ENCODE results near the gene CFDP1.

The CFDP1 gene

DNA sequence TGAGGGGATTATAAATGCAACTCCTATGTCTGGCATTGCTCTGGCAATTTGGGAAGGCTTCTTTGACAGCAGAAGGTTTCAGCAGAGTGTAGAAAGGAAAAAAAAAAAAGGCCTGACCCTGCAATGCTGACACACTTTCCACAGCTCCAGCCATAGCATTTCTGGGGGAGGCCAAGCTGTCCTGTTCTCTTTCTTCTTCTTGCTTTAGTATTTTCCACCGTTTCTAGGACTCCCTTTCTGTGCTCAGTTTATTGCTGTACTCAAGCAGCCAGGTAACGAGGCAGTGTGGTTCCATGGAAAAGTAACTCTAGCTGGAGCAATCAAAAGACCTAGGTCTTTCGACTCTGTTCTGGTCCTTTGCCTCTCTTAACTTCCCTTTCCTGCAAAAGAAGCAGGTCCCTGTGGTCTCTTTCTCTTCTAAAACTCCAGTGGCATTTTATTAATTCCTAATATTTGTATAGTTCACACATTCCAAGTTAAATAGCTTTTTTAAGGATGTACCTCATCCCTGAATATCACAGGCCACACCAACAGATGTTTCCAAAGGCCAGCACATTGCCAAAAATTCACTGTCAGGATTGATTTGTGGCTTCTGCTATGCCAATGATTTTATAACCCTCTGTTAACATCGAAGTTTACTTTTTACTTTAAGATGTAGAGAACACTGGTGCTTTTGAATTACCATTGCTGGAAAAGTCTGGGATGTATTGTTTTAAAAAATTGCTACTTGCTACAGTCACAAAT lies 91.6 kb downstream of the CFDP1 start:
- no peak overlapping the region for H3K4me3 ChIP-seq (ENCODE audit: low read depth, low read length)
- TF ChIP-seq, protein P1, sequence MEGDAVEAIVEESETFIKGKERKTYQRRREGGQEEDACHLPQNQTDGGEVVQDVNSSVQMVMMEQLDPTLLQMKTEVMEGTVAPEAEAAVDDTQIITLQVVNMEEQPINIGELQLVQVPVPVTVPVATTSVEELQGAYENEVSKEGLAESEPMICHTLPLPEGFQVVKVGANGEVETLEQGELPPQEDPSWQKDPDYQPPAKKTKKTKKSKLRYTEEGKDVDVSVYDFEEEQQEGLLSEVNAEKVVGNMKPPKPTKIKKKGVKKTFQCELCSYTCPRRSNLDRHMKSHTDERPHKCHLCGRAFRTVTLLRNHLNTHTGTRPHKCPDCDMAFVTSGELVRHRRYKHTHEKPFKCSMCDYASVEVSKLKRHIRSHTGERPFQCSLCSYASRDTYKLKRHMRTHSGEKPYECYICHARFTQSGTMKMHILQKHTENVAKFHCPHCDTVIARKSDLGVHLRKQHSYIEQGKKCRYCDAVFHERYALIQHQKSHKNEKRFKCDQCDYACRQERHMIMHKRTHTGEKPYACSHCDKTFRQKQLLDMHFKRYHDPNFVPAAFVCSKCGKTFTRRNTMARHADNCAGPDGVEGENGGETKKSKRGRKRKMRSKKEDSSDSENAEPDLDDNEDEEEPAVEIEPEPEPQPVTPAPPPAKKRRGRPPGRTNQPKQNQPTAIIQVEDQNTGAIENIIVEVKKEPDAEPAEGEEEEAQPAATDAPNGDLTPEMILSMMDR (IDR thresholded peaks at IDR 0.05; ENCODE audit: low read depth, low read length) = no peak
- in situ Hi-C loops (cut with HindIII; ENCODE audit: low sequenced_read_pairs) = no loop called here
- DNase-seq (ENCODE audit: low read depth, low spot score) = no peak

DNA sequence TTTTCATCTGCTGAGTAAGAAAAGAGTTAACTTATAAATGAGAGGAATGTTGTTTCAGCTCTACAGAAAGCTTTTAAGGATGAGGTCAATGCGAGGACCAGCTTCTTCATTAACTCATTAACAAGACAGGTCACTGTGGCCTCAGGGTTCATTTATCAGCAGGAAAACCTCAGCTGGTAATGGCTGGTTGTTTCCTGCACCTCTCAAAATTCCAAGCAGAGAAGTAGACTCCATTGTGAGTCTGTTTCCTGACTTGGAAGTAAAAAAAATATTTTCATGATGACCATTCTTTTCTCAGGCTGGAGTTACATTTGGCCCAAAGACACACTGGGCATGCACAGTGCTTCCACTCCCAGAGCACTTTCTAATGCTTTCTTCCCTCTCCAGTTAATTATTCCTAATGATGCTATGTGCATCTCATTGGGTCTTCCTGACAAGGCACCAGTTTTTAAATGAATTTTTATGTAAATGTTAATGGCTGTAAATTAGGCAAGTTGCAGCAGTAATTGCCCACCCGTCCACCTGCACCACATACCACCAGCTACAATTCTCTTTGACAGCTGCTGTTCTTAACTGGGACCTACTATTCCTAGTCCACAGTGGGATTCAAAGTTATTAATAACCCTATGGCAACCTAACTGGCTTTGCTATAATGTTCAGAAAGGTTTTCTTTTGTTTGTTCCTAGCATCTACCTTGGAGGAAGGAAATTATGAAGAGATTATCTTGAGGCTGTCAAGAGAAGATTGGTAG lies 92.4 kb downstream of the CFDP1 start:
- H3K4me3 ChIP-seq (ENCODE audit: low read depth, low read length) = no peak overlapping the region
- TF ChIP-seq, protein P1 (IDR thresholded peaks at IDR 0.05; ENCODE audit: low read depth, low read length) = no peak
- in situ Hi-C loops (cut with HindIII; ENCODE audit: low sequenced_read_pairs) = no loop called here
- peak; percentile 63 for DNase-seq (ENCODE audit: low read depth, low spot score)

DNA sequence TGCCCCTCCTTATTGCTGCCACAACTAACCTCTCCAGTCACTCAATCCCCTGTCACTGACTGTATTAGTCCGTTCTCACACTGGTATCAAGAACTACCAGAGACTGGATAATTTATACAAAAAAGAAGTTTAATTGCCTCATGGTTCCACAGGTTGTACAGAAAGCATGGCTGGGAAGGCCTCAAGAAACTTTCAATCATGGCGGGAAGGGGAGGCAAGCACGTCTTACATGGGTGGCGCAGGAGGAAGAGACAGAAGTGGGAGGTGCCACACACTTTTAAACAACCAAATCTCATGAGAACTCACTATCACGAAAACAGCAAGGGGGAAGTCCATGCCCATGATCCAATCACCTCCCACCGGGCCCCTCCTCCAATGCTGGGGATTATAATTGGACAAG lies 95.9 kb downstream of the CFDP1 start:
- TF ChIP-seq, protein P1 (IDR thresholded peaks at IDR 0.05; ENCODE audit: low read depth, low read length) = no peak
- no peak overlapping the region for H3K4me3 ChIP-seq (ENCODE audit: low read depth, low read length)
- in situ Hi-C loops (cut with HindIII; ENCODE audit: low sequenced_read_pairs) = no loop called here
- no peak for DNase-seq (ENCODE audit: low read depth, low spot score)

DNA sequence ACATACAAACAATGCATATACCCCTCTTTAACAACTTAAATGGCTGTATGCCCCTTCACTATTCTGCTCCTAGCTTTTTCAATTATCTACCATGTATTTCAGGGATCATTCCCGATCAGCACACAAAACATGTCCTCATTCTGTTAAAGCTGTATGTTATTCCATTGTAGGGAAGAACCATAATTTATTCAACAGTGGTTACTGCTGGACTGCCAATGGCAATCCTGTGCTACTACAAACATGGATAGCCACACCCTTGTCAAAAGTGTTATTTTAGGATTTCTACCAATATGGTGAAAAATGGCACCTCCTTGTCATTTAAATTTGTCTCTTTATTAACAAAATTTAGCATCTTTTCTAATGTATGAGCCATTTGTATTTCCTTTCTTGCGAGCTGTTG lies 96.8 kb downstream of the CFDP1 start:
- TF ChIP-seq, protein P1 (IDR thresholded peaks at IDR 0.05; ENCODE audit: low read depth, low read length) = no peak
- in situ Hi-C loops (cut with HindIII; ENCODE audit: low sequenced_read_pairs) = no loop called here
- DNase-seq (ENCODE audit: low read depth, low spot score) = no peak
- no peak overlapping the region for H3K4me3 ChIP-seq (ENCODE audit: low read depth, low read length)

DNA sequence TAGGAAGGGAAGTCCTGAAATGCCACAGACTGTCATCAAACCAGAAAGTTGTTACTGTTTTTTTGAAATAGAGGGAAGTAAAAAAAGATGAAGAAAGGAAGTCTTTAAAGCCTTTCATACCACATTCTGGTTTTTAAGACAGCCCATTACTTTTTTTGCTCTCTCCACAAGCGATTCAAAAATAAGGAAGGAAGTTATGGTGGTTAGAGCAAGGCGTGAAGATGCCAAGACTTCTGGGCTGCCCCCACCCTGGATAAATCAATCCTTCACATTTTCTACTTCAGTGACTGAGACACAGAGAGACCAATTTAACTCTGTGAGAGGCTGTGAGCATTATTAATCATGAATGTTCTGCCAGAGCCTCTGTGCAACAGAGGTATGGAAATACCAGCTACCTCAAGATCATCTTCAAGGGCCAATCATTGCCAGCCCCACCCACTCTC lies 99.6 kb downstream of the CFDP1 start:
- TF ChIP-seq, protein P1 (IDR thresholded peaks at IDR 0.05; ENCODE audit: low read depth, low read length) = no peak
- in situ Hi-C loops (cut with HindIII; ENCODE audit: low sequenced_read_pairs) = no loop called here
- no peak overlapping the region for H3K4me3 ChIP-seq (ENCODE audit: low read depth, low read length)
- no peak for DNase-seq (ENCODE audit: low read depth, low spot score)

DNA sequence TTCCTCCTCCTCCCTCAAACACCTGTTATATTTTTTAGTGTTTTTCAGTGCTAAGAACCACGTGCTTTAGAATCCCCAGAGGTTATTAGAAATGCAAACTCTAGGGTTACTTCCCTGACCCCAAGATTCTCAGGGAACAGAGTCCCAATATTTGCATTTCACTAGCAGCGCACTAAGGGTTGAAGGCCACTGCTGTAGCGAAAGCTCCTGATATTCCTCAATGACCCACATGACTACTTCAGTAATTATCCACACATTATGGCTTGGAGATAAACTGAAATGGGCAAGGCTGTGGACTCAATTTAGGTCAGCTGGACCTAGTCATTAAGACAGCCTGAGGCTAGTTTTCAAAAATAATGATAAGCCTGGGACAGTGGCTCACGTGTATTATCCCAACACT lies 103.4 kb downstream of the CFDP1 start:
- in situ Hi-C loops (cut with HindIII; ENCODE audit: low sequenced_read_pairs) = no loop called here
- no peak overlapping the region for H3K4me3 ChIP-seq (ENCODE audit: low read depth, low read length)
- no peak for DNase-seq (ENCODE audit: low read depth, low spot score)
- TF ChIP-seq, protein P1 (IDR thresholded peaks at IDR 0.05; ENCODE audit: low read depth, low read length) = no peak
